HG03432 (cell line): ENCODE results near the gene BTG2.
"Not testable (repeated sequence)": the region's sequence is repeated elsewhere in the genome, so short reads cannot be mapped to it uniquely, and the experiment has no call there.

Source experiments
- ATAC-seq: cut with Tn5 transposase; IDR thresholded peaks from one replicate; pipeline ENCODE4 v1.9.1; 2021; ENCODE audit warnings: mild to moderate bottlenecking, moderate library complexity; ENCODE audit not compliant: unreplicated experiment

The BTG2 gene, protein sequence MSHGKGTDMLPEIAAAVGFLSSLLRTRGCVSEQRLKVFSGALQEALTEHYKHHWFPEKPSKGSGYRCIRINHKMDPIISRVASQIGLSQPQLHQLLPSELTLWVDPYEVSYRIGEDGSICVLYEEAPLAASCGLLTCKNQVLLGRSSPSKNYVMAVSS

DNA sequence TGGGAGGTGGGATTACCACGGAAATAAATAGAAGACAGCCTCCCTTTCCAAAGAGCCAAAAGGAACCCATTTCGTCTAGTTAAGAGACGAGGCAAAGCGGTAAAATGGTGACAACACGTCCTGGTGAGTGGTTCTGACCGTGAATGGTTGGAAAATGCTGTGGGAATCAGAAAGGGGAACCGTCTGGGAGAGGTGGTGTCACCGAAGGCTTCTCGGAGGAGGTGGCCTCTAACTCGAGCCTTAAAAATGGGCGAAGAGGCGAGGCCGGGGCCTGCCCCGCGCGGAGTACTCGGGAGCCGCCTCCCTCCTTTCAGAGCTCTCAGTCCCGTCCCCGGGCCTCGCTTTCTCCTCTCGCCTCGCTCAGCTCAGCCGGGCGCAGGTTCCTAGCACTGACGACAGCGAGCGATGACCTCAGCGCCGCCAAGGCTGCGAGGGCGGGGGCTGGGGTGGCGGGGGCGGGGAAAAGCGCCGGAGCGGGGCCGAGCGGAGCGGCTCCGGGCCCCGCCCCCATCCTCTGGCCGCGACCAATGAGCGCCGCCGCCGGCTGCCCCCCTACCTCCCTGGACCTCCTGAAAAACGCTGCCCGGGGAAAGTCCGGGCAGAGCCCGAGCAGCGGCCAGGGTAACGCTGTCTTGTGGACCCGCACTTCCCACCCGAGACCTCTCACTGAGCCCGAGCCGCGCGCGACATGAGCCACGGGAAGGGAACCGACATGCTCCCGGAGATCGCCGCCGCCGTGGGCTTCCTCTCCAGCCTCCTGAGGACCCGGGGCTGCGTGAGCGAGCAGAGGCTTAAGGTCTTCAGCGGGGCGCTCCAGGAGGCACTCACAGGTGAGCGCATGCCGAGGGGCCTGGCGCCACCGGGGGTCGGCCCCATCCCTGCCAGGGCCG lies at the start of gene BTG2:
Gene BTG2, plus strand, starts transcription at position 601 of the 890 bp plus-strand sequence. Its CDS starts 88 bp downstream, at position 689.
- peak; percentile 76 for ATAC-seq

DNA sequence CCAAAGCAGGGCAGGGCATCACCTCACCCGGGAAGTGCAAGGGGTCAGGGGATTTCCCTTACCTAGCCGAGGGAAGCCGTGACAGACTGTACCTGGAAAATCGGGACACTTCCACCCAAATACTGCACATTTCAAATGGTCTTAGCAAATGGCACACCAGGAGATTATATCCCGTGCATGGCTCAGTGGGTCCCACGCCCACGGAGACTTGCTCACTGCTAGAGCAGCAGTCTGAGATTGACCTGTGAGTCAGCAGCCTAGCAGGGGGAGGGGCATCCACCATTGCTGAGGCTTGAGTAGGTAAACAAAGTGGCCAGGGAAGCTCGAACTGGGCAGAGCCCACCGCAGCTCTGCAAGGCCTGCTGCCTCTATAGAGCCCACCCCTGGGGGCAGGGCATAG lies 48.7 kb upstream of the BTG2 start:
- not testable (repeated sequence) for ATAC-seq

DNA sequence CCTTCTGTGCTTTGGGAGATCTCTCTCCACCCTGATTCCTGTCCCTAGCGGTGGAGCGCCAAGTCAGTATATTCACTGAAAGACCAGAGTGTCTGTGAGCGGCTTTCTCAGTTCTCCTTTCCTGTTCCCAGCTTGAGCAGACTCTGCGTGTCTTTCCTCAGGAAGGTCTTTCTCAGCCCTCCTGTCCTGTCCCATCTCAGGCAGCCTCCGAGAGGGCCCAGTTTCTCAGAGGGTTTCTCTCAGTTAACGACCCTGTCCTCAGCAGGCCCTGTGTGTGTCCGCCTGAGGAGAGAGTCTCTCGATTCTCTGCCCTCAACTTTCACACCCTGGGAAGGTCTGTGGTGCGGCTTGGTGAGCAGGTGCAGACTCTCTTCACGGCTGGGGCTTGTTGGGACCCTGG lies 41.8 kb upstream of the BTG2 start:
- no peak for ATAC-seq

- ATAC-seq: no peak
Measured at GRCh38 chr1:203264052-203264501, 41.2 kb upstream of the BTG2 start.

GRCh38 chr1:203265541-203265940 lies 39.8 kb upstream of the BTG2 start:
- no peak for ATAC-seq

GRCh38 chr1:203266140-203266539 lies 39.2 kb upstream of the BTG2 start:
- ATAC-seq: not testable (repeated sequence)

GRCh38 chr1:203267347-203267846 lies 37.9 kb upstream of the BTG2 start:
- ATAC-seq: peak; percentile 66

DNA sequence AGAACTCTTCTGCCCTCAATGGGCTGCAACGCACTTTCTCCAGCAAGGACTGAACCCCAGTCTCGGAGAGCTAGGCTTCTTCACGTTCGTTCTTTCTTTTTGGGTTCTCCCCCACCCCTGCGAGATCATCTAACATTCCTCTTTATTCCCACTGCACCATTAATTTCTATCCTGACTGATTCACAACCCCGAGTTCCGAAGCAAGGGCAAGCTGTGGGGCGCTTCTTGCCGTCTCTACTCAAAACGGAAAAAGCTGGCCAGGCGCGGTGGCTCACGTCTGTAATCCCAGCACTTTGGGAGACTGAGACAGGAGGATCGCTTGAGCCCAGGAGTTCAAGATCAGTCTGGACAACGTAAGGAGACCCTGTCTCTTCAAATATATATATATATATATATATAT lies 37.4 kb upstream of the BTG2 start:
- ATAC-seq: no peak

GRCh38 chr1:203268901-203269653 lies 36.2 kb upstream of the BTG2 start:
- ATAC-seq: no peak

DNA sequence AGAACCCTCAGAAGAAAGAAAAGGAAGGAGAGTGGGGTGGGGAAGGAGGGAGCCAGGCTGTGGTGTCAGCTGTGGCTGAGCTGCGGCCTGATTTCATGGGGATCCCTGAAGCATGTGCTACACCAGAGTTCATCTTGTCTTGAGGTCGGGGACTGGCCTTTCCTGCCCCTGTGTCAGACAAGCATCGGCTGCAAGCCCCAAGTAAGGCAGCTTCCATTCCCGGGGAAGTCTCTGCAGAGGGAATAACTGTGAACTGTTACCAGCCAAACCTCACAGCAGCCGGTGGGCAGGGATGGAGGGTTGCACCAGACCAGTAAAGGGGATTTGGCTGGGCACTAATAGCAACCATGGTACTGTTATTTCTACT lies 35.7 kb upstream of the BTG2 start:
- no peak for ATAC-seq

DNA sequence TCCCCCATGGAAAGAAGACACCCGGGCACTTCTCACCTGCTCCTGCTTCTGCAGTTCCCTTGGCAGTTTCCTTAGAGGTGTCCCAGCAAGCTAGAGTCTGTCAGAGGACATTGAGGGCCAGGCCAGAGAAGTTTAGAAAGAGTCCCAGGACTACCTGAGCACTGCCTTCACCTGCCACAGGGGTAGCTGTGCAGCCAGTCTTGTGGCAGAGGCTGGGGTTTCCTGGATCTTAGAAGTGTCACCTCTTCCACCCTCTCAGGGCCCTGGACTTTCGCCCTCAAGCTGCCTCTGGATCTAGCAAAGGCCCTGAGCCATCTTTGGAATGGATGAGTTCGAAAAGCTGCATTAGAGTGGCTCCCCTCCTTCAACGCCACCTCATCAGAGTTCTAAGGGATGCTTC lies 34.9 kb upstream of the BTG2 start:
- no peak for ATAC-seq

DNA sequence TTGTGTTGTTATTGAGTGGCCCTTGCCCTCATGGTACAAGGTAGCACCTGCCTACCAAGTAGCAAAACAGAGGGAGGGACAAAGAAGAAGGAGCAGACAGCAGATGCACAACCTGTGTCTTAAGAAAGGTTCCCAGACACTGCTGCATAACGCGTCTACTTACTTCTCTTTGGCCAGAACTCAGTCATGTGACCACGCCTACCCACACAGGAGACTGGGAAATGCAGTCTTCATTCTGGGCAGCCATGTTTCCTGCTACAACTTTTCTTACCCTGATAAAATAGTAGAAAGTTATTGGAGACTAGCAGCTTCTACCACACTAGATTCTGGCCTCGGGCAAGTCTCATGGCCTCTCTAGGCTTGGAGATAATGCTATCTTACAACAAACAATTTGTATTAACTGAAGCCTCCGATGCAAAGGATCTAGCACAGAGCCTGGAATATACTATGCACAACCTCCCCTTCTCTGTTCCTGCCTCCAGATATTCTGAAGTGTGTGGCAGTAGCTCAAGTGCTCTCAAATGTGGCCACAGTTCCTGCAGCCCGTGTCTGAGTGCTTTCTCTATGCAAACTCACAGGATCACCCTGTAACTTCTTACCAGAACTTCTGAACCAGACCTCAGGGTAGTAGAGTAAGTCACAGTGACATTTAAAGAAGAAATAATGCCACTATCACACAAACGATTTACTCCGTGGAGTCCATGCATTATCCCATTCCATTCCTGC lies 34.1 kb upstream of the BTG2 start:
- no peak for ATAC-seq

DNA sequence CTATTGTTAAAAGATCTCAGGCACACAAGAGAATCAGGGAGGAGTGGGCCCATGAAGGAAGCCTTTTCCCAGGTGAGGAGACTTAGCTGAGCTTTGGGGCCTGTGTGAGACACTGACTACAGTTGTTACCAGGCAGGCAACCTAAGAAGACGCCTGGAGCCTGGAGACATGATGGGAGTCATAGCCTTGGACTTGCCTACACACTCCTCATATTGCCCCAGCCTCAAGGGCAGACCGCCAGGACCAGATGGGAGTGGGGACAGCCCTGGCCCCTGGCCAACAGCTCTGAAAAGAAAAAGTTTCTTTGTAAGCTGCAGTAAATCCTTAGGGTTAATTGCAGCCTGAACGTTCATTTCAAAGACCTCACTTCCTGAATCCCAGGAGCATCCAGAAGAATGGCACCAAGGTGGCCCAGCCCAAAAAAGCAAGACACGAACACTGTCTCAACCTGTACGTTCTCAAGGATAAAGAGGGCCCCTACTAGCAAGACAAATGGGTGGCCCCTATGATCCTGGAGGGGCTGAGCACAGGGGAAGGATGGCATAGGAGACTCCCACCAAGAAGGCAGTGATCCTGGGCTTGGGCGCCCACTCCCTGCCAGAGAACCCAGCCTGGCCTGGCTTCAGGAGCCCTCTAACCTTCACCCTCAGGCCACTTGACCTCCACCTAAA lies 33.2 kb upstream of the BTG2 start:
- no peak for ATAC-seq

- ATAC-seq: no peak
Measured at GRCh38 chr1:203272633-203273205, 32.6 kb upstream of the BTG2 start.

DNA sequence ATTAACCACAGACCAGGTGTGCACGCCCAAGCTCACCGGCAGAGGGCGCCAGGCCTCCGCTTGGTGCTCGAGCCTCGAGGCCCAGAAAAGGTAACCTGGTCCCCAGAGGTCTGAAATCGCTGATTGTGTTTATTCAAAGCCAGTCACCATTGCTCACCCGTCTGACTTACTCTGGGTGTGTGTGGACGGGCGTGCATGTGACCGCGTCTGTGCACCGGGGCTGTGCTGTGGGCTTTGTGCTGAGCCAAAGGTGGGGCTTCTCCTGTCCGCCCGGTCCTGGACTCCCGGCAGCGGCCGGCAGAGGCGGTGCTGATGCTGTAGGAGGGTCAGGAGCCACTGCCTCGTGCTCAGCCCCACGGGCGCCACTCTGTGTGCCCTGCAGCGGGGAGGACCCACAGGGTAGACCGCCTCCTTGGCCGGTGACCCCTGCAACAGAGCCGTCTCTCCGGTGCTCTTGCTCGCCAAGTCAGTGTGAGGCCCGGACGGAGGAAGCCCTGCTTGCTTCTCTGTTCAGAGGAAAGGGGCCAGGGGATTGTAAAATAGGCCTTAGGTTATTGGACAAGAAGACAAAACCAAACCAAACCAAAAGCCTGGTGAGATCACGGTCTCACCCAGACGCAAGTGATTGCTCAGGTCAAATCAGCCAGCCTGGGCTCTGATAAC lies 32.0 kb upstream of the BTG2 start:
- ATAC-seq: peak; percentile 62

GRCh38 chr1:203273869-203274602 lies 31.3 kb upstream of the BTG2 start:
- peak; percentile 7 for ATAC-seq

DNA sequence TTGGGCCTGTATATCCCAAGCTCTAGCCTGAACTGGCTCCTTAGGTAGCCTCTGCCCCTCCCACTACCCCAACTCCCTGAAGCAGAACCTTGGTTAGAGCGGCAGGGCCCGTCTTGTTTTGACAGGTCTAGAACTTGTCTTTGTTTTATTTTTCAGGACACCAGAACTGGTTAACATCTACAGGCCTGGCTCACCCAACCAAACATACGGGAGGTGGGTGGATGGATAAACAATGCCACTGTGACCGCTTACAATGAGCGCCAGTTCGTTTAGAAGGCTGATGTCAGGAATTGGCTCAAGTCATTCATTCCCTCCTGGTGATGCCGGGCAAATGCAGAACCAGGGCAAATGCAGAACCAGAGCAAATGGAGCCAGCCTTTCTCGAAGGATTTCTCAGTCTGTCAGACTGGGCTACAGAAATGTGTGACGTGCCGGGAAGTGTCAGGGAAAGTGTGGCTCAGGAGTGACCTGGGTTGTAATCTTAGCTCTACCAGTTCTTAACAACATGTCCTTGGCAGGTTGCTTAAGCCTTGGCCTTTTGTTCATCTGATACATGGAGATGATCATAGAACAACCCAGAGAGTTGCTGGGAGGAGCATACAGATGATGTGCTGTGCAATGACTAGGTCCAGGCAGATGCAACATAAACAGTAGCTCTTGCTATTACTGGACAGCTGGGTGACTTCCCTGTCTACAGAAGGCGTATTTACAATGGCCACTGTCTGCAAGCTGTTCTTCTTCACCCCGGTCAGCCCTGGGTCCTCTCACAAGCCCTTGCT lies 30.5 kb upstream of the BTG2 start:
- ATAC-seq: no peak
